Upper lobe of left lung (tissue), 6 donors: ENCODE results near the gene ERC1. TPM values are rescaled to one million over a fixed set of nuclear protein-coding genes. Genes with fewer than 3 reads are reported as not detected.

Experiments used
- ATAC-seq, 2 donors: fragments of 200-7000 bp; cut with Tn5 transposase; one replicate each; pipeline ENCODE4 v1.9.1; 2022; ENCODE audit warnings: mild to moderate bottlenecking in 2 of 2, moderate library complexity in 2 of 2; ENCODE audit not compliant: low FRiP score in 2 of 2
- DNase-seq, 2 donors: peaks; one replicate each; pipeline ENCODE4 v3.0.0-alpha.2; 2019 to 2020
- H3K27ac ChIP-seq, 4 donors: fragments of 200-600 bp; sonication (generic); one replicate each; pipeline ENCODE4 v1.5.1; 2016 to 2019
- H3K27me3 ChIP-seq, 4 donors: fragments of 200-600 bp; sonication (generic); one replicate each; pipeline ENCODE4 v1.5.1; 2017 to 2019
- H3K36me3 ChIP-seq, 4 donors: fragments of 200-600 bp; sonication (generic); one replicate each; pipeline ENCODE4 v1.5.1; 2016 to 2019
- H3K4me1 ChIP-seq, 4 donors: fragments of 200-600 bp; sonication (generic); one replicate each; pipeline ENCODE4 v1.5.1; 2018 to 2019
- H3K4me3 ChIP-seq, 4 donors: fragments of 200-600 bp; sonication (generic); one replicate each; pipeline ENCODE4 v1.5.1; 2017 to 2019; ENCODE audit warnings: mild to moderate bottlenecking in 2 of 4, moderate library complexity in 1 of 4
- H3K9me3 ChIP-seq, 4 donors: fragments of 200-600 bp; sonication (generic); one replicate each; pipeline ENCODE4 v1.5.1; 2018 to 2019
- EP300 ChIP-seq, 4 donors: sonication (generic); formaldehyde crosslinking; IDR thresholded peaks; one replicate each; pipeline ENCODE4 v1.5.1; 2017; ENCODE audit warnings: antibody characterized with exemption in 4 of 4, control low read depth in 2 of 4
- POLR2A ChIP-seq, 4 donors: fragments of 450-650 bp; IDR thresholded peaks; one replicate each; pipeline ENCODE4 v1.5.1; 2016 to 2017; ENCODE audit warnings: antibody characterized with exemption in 4 of 4, mild to moderate bottlenecking in 2 of 4
- POLR2AphosphoS5 ChIP-seq, 2 donors: sonication (generic); formaldehyde crosslinking; IDR thresholded peaks; one replicate each; pipeline ENCODE4 v1.5.1; 2017; ENCODE audit warnings: antibody characterized with exemption in 2 of 2
- WGBS, 2 donors: methylation state at CpG; one replicate each; pipeline ENCODE4 v1.1.5; 2017 to 2018; 5-methylcytosine and 5-hydroxymethylcytosine counted together
- total RNA-seq, 6 donors: library from RNA; depleted of rRNA in 4 of 6; stranded (reverse); fragments of >200 nt in 4 of 6; gene quantifications; one replicate each; pipeline versions ENCODE4 v1.1.0 to v1.2.1, GENCODE V29; 2016 to 2021
- TF ChIP-seq, protein P1 (sequence below), 6 experiments: fragments of 450-650 bp in 4 of 6; fragments of 200-600 bp in 2 of 6; sonication (generic) in 2 of 6; IDR thresholded peaks; one replicate each; pipeline ENCODE4 v1.5.1; 2016 to 2019; ENCODE audit warnings: antibody characterized with exemption in 6 of 6
- donor health status: DM: no; HTN: no; CAD: no; lungs with moderate emphysema.
- donor health status: DM: no; HTN: yes; CAD: no; lungs with severe emphysema.

Gene ERC1
- total RNA-seq, 6 donors from 2014 or later: 37.7 to 158 (median 60.1) TPM

DNA sequence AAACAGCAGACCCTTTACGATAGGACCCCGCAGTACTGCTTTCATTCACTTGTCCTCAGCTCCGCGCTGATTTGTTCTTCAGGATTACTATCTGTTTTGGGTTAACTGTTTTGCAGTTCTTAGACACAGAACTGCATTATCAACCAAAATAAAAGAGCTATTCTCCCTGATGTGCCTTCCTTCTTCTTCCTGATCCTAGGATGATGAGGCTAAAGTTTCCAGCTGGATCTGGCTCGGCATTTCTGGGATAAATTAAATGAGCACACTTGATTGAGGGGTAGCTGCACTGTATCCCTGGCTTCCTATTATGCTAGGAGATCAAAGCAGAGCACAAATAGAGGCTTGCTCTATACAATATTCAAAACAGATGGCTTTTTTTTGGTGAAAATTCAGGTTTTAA is 437.6 kb downstream of the ERC1 start:
- DNase-seq (no peak), ATAC-seq (no peak)
- Histone ChIP-seq H3K36me3 (no peaks in the 10 kb centered on the region), H3K4me1 (peaks cover 0 to 7% (median 0%) of the 10 kb centered on the region in 4 donors), H3K9me3 (no peaks in the 10 kb centered on the region), H3K4me3 (no peak overlapping the region), H3K27me3 (no peaks in the 10 kb centered on the region), H3K27ac (no peak overlapping the region)
- no peak for TF ChIP-seq POLR2A (IDR thresholded peaks at IDR 0.05)
- TF ChIP-seq, protein P1, sequence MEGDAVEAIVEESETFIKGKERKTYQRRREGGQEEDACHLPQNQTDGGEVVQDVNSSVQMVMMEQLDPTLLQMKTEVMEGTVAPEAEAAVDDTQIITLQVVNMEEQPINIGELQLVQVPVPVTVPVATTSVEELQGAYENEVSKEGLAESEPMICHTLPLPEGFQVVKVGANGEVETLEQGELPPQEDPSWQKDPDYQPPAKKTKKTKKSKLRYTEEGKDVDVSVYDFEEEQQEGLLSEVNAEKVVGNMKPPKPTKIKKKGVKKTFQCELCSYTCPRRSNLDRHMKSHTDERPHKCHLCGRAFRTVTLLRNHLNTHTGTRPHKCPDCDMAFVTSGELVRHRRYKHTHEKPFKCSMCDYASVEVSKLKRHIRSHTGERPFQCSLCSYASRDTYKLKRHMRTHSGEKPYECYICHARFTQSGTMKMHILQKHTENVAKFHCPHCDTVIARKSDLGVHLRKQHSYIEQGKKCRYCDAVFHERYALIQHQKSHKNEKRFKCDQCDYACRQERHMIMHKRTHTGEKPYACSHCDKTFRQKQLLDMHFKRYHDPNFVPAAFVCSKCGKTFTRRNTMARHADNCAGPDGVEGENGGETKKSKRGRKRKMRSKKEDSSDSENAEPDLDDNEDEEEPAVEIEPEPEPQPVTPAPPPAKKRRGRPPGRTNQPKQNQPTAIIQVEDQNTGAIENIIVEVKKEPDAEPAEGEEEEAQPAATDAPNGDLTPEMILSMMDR (IDR thresholded peaks at IDR 0.05): no peak
- TF ChIP-seq EP300 (IDR thresholded peaks at IDR 0.05): no peak
- 97 to 100% methylated on average over 5 of the region's 5 CpGs for WGBS, 2 donors

DNA sequence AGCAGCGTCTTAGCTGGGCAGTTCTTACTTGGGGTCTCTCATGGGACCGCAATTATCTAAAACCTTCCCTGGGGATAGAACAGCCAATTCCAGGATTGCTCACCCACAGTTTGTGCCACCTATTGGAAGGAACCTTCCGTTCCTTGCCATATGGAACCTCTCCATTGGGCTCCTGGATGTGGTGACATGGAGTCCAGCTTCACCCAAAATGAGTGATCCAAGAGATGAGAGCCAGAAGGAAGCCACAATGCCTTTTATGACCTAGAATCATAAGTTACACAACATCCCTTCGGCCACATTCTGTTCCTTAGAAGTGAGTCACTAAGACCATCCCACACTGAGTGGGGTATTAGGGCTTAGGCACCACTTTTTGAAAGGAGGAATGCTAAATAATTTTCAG is 439.0 kb downstream of the ERC1 start:
- H3K4me3 ChIP-seq: no peak overlapping the region
- TF ChIP-seq EP300 (IDR thresholded peaks at IDR 0.05): no peak
- no peak for TF ChIP-seq POLR2AphosphoS5 (IDR thresholded peaks at IDR 0.05)
- TF ChIP-seq POLR2A (IDR thresholded peaks at IDR 0.05): no peak
- TF ChIP-seq, protein P1 (IDR thresholded peaks at IDR 0.05): no peak
- H3K36me3 ChIP-seq: no peaks in the 10 kb centered on the region
- H3K27me3 ChIP-seq: no peaks in the 10 kb centered on the region
- no peak overlapping the region for H3K27ac ChIP-seq
- no peak for DNase-seq
- ATAC-seq: peak in 1 of 2 donors; percentile 80
- 83 to 84% methylated on average over 4 of the region's 4 CpGs for WGBS, 2 donors
- H3K4me1 ChIP-seq: peaks cover 2 to 5% (median 5%) of the 10 kb centered on the region in 4 donors
- H3K9me3 ChIP-seq: no peaks in the 10 kb centered on the region

DNA sequence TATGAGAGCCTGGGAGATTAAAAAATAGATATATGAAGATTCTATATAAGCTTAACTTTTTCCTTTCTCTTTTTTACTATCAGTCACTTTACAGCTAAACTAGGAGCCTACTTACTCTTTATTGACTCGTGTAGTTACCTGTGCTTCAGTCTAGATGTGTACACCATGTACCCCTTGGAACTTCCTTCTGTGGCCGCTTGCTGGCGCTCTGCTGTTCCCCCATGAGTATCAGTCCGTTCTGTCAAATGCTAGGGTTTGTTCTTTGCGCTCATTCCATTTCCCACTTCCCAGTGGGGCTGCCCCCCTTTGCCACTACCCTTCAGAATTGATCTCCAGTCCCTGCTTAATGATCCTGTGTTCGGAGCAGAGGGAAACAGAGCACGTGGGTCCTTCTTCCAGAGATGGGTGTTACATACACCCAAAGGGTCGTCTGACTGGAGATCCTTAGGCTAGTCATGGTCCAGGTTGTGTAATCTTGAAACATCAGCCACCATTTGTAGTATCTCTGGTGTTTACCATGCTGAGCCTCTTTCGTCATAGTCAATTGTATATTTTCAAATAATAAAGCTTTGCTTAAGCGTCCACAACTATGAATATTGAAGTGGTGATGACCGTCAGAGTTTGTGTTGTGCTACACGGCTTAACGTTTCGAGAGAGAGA is 443.4 kb downstream of the ERC1 start:
- H3K4me3 ChIP-seq: no peak overlapping the region
- H3K9me3 ChIP-seq: no peaks in the 10 kb centered on the region
- no peak overlapping the region for H3K27ac ChIP-seq
- no peaks in the 10 kb centered on the region for H3K27me3 ChIP-seq
- WGBS, 2 donors: 73 to 80% methylated on average over 13 to 14 of the region's 14 CpGs
- DNase-seq: no peak
- H3K36me3 ChIP-seq: no peaks in the 10 kb centered on the region
- TF ChIP-seq POLR2A (IDR thresholded peaks at IDR 0.05) (no peak), POLR2AphosphoS5 (IDR thresholded peaks at IDR 0.05) (no peak), EP300 (IDR thresholded peaks at IDR 0.05) (no peak)
- TF ChIP-seq, protein P1 (IDR thresholded peaks at IDR 0.05): no peak
- no peak for ATAC-seq
- H3K4me1 ChIP-seq: peaks cover 9 to 16% (median 12%) of the 10 kb centered on the region in 4 donors

DNA sequence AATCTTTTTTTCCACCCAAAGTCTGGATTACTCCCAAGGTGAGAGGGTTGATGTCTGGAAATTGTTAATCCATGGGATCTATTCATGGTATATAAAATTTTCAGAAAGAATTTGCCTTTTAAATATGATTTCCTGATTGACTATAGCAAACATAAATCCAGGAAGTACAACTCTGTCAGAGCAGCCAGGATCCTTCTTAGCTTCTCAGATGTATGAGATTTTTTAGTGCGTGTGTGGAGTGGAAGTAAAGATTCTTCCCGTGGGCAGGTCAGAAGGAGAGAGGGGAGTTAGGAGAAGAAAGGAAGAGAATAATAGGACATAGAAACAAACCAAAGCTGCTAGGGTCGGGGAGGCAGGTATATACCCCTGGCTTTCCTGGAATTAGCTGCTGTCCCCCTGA is 444.0 kb downstream of the ERC1 start:
- no peaks in the 10 kb centered on the region for H3K9me3 ChIP-seq
- DNase-seq (no peak), ATAC-seq (no peak)
- H3K4me3 ChIP-seq: no peak overlapping the region
- H3K27ac ChIP-seq: peak overlapping the region in 2 of 4 donors; percentile 17 to 45
- H3K27me3 ChIP-seq: no peaks in the 10 kb centered on the region
- TF ChIP-seq POLR2A (IDR thresholded peaks at IDR 0.05): no peak
- H3K36me3 ChIP-seq: no peaks in the 10 kb centered on the region
- peaks cover 9 to 16% (median 12%) of the 10 kb centered on the region in 4 donors for H3K4me1 ChIP-seq
- WGBS, 2 donors: 38 to 53% methylated on average over 3 of the region's 3 CpGs

DNA sequence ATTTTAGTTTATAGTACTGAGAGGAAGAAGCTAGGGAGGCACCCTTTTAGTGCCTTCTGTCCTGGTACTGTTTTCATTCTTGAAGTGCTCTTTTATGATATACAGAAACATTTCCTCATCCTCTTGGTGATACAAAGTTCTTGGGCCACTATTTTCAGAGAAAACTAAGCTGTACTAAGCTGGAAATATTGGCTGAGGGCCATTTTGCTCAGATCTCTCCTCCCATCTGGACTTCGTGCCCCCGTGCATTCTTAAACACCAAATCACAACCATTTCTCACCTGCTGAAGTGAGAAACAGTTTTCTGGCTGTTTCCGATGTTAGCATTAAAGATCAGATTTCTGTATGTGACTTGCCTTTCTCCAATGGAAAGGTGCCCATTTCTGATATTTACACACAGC is 444.4 kb downstream of the ERC1 start:
- Histone ChIP-seq H3K36me3 (no peaks in the 10 kb centered on the region), H3K27me3 (no peaks in the 10 kb centered on the region), H3K9me3 (no peaks in the 10 kb centered on the region), H3K27ac (peak overlapping the region in 2 of 4 donors; percentile 17 to 45), H3K4me3 (no peak overlapping the region), H3K4me1 (peaks cover 9 to 16% (median 12%) of the 10 kb centered on the region in 4 donors)
- ATAC-seq: no peak
- TF ChIP-seq POLR2A (IDR thresholded peaks at IDR 0.05): no peak
- no peak for TF ChIP-seq EP300 (IDR thresholded peaks at IDR 0.05)
- TF ChIP-seq, protein P1 (IDR thresholded peaks at IDR 0.05): no peak
- TF ChIP-seq POLR2AphosphoS5 (IDR thresholded peaks at IDR 0.05): no peak
- WGBS, 2 donors: 57 to 62% methylated on average over 3 of the region's 3 CpGs
- no peak for DNase-seq
